Kidney (tissue), 14 donors: ENCODE data around the gene ARHGEF6. TPM values are rescaled to one million over a fixed set of nuclear protein-coding genes. Genes with fewer than 3 reads are reported as not detected.
"Not testable (repeated sequence)": the region's sequence is repeated elsewhere in the genome, so short reads cannot be mapped to it uniquely, and the experiment has no call there.

Experiments used
- DNase-seq, 5 donors: peaks; one replicate each; pipeline ENCODE4 v3.0.0-alpha.2; 2013 to 2020
- FAIRE-seq: peaks from 2 replicates; lab custom pipeline; 2012; peaks lifted over from hg19 to GRCh38; lab: Jason Lieb, UNC
- H3K27ac ChIP-seq, 2 donors: one replicate each; pipeline ENCODE4 v1.7.0; 2013; ENCODE audit warnings: low read depth in 2 of 2, low read length in 2 of 2, inconsistent platforms in 1 of 2
- H3K27me3 ChIP-seq: one replicate; pipeline ENCODE4 v1.7.1; 2013; ENCODE audit warnings: low read length, inconsistent platforms; ENCODE audit not compliant: control insufficient read depth, insufficient read depth
- H3K36me3 ChIP-seq, 3 donors: one replicate each; pipeline versions ENCODE4 v1.7.0 to v1.7.1; 2013; ENCODE audit warnings: low read length in 3 of 3, control low read depth in 1 of 3, inconsistent platforms in 1 of 3; ENCODE audit not compliant: insufficient read depth in 3 of 3, control insufficient read depth in 2 of 3
- H3K4me1 ChIP-seq, 3 donors: one replicate each; pipeline versions ENCODE4 v1.7.0 to v1.7.1; 2013; ENCODE audit warnings: low read length in 3 of 3, inconsistent platforms in 1 of 3, low read depth in 1 of 3; ENCODE audit not compliant: control insufficient read depth in 2 of 3, insufficient read depth in 2 of 3
- H3K4me3 ChIP-seq, 3 donors: one replicate each; pipeline versions ENCODE4 v1.7.0 to v1.8.1; 2013; ENCODE audit warnings: low read length in 3 of 3, control low read depth in 1 of 3, inconsistent platforms in 1 of 3
- H3K9ac ChIP-seq, 3 donors: one replicate each; pipeline versions ENCODE4 v1.7.0 to v1.7.1; 2013; ENCODE audit warnings: low read length in 3 of 3, control low read depth in 1 of 3, inconsistent platforms in 1 of 3
- H3K9me3 ChIP-seq, 3 donors: one replicate each; pipeline versions ENCODE4 v1.7.0 to v1.7.1; 2013; ENCODE audit warnings: low read length in 3 of 3, control low read depth in 1 of 3, inconsistent platforms in 1 of 3; ENCODE audit not compliant: control insufficient read depth in 2 of 3, insufficient read depth in 1 of 3
- intact Hi-C: fragments of 100-400 bp; cut with DNase I; formaldehyde crosslinking; loops from one replicate; pipeline ENCODE4 v1.11.1; 2022
- polyA plus RNA-seq: library from polyadenylated mRNA; stranded (reverse); fragments of 350-450 nt; fragmentation: Illumina TruSeq; extraction: RNeasy Lipid Tissue Mini Kit (QIAGEN cat#74804); gene quantifications from one replicate; pipeline ENCODE4 v1.2.3, GENCODE V29; 2014; ENCODE audit warnings: low read depth, low replicate concordance; ENCODE audit not compliant: insufficient read depth
- total RNA-seq: library from RNA; stranded (reverse); fragmentation: NEBNext Ultra II Directional; extraction: Animal tissue kit (Norgen Biotek cat#: 25700); gene quantifications from one replicate; pipeline ENCODE4 v1.2.1, GENCODE V29; 2021
- TF ChIP-seq, protein P1 (sequence below): IDR thresholded peaks from 3 replicates; pipeline ENCODE4 v1.5.1; 2012; ENCODE audit warnings: mild to moderate bottlenecking, moderate library complexity, borderline replicate concordance; ENCODE audit not compliant: insufficient read depth; ENCODE audit errors: extremely low read depth
- donor health status: control.
- donor health status: control.
- donor health status: control.
- donor health status: control.
- donor health status: control.
- donor health status: DM: yes; HTN: yes; CAD: no.
- donor health status: Normal renal cell carcinoma (clear cell type).

Gene ARHGEF6
- total and polyA plus RNA-seq, 2 donors from 2014 or later: 4.1 to 15.8 TPM

DNA sequence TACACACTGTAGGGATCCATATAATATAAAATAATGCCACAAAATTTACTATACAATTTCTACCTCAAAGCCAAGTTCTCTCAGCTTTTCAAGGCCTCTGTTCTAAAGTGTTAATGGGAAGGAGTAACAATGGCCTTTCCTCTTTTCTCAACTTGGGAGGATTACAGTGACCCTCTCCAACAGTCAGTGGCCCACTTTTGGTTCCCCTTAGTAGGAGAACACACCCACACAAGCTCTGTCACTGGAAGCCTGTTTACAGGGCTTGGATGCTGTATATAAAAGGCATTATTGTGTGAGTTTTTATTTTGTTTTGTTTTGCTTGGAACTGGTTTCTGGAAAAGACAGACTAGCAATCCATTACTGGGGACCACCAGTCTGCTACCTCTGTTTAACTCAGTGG is 1.8 kb downstream of the ARHGEF6 start:
- no peaks in the 10 kb centered on the region for H3K27me3 ChIP-seq
- peak overlapping the region in 1 of 3 donors; percentile 55 for H3K4me3 ChIP-seq
- intact Hi-C loops: no loop called here
- H3K9me3 ChIP-seq: no peaks in the 10 kb centered on the region
- DNase-seq: no peak
- H3K4me1 ChIP-seq: no peaks in the 10 kb centered on the region
- H3K9ac ChIP-seq: no peak overlapping the region
- TF ChIP-seq, protein P1, sequence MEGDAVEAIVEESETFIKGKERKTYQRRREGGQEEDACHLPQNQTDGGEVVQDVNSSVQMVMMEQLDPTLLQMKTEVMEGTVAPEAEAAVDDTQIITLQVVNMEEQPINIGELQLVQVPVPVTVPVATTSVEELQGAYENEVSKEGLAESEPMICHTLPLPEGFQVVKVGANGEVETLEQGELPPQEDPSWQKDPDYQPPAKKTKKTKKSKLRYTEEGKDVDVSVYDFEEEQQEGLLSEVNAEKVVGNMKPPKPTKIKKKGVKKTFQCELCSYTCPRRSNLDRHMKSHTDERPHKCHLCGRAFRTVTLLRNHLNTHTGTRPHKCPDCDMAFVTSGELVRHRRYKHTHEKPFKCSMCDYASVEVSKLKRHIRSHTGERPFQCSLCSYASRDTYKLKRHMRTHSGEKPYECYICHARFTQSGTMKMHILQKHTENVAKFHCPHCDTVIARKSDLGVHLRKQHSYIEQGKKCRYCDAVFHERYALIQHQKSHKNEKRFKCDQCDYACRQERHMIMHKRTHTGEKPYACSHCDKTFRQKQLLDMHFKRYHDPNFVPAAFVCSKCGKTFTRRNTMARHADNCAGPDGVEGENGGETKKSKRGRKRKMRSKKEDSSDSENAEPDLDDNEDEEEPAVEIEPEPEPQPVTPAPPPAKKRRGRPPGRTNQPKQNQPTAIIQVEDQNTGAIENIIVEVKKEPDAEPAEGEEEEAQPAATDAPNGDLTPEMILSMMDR: no peak
- peak overlapping the region in 1 of 2 donors; percentile 69 for H3K27ac ChIP-seq
- H3K36me3 ChIP-seq: no peaks in the 10 kb centered on the region
- FAIRE-seq: no peak

GRCh38 chrX:136778020-136778419 is 2.7 kb downstream of the ARHGEF6 start:
- Histone ChIP-seq H3K36me3 (no peaks in the 10 kb centered on the region), H3K27ac (no peak overlapping the region), H3K9me3 (no peaks in the 10 kb centered on the region), H3K9ac (no peak overlapping the region), H3K4me1 (no peaks in the 10 kb centered on the region), H3K4me3 (no peak overlapping the region), H3K27me3 (no peaks in the 10 kb centered on the region)
- TF ChIP-seq, protein P1: no peak
- DNase-seq: no peak
- FAIRE-seq: no peak
- intact Hi-C loops: no loop called here

- H3K9ac ChIP-seq: no peak overlapping the region
- H3K27me3 ChIP-seq: no peaks in the 10 kb centered on the region
- no peak overlapping the region for H3K27ac ChIP-seq
- H3K4me3 ChIP-seq: no peak overlapping the region
- no peaks in the 10 kb centered on the region for H3K4me1 ChIP-seq
- intact Hi-C loops: no loop called here
- H3K36me3 ChIP-seq: no peaks in the 10 kb centered on the region
- no peaks in the 10 kb centered on the region for H3K9me3 ChIP-seq
- DNase-seq (no peak), FAIRE-seq (no peak)
- TF ChIP-seq, protein P1: no peak
These were observed 7.1 kb downstream of the ARHGEF6 start for GRCh38 chrX:136773648-136774047.

DNA sequence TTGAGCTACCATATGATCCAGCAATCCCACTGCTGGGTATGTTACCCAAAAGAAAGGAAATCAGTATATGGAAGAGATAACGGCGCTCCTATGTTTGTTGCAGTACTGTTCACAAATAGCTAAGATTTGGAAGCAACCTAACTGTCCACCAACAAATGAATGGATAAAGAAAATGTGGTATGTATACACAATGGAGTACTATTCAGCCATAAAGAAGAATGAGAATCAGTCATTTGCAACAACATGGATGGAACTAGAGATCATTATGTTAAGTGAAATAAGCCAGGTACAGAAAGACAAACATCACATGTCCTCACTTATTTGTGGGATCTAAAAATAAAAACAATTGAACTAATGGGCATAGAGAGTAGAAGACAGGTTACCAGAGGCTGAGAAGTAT is 8.9 kb downstream of the ARHGEF6 start:
- H3K27ac ChIP-seq, H3K27me3 ChIP-seq, H3K4me3 ChIP-seq, DNase-seq, intact Hi-C loops, H3K9me3 ChIP-seq, H3K9ac ChIP-seq, H3K36me3 ChIP-seq, FAIRE-seq, H3K4me1 ChIP-seq: not testable (repeated sequence)
